SK-N-SH (cell line): Measurements from ENCODE around the gene ALS2CL. TPM values are rescaled to one million over a fixed set of nuclear protein-coding genes. Genes with fewer than 3 reads are reported as not detected.

Experiments used
- CTCF ChIA-PET: fragments of 300-600, 350-600 bp; formaldehyde crosslinking; extraction: SDS; loops from one replicate; lab custom pipeline; 2021; lab: Yijun Ruan, JAX
- POLR2A ChIA-PET: fragments of 350-600 bp; sonication (Branson Sonifier 250); formaldehyde crosslinking; extraction: SDS; loops from one replicate; lab custom pipeline; 2020; ENCODE audit warnings: antibody characterized with exemption, inconsistent platforms; lab: Yijun Ruan, JAX
- DNase-seq: peaks from one replicate; pipeline ENCODE4 v3.0.0; 2012
- H2AFZ ChIP-seq: fragments of 200-600 bp; sonication (generic); 2 replicates; pipeline ENCODE4 v1.8.1; 2016; ENCODE audit warnings: antibody characterized with exemption, mild to moderate bottlenecking, low read depth
- H3F3A ChIP-seq: fragments of 200-600 bp; sonication (generic); replicated peaks from 2 replicates; pipeline ENCODE3; 2016; ENCODE audit warnings: antibody characterized with exemption, mild to moderate bottlenecking; ENCODE audit not compliant: insufficient read depth
- H3K27ac ChIP-seq, 2 experiments: fragments of 200-500 bp in 1 of 2; fragments of 200-600 bp in 1 of 2; sonication (Bioruptor generic) in 1 of 2; sonication (generic), shearing (Covaris generic) in 1 of 2; 2 replicates each; pipeline versions ENCODE4 v1.5.1 to v1.6.1; 2014 to 2016; ENCODE audit warnings: low read depth in 2 of 2, inconsistent platforms in 1 of 2, low read length in 1 of 2, mild to moderate bottlenecking in 1 of 2, mixed read lengths in 1 of 2
- H3K27me3 ChIP-seq: fragments of 200-600 bp; sonication (generic), shearing (Covaris generic); 2 replicates; pipeline ENCODE4 v1.6.1; 2016; ENCODE audit warnings: mixed run types; ENCODE audit not compliant: insufficient read depth
- H3K36me3 ChIP-seq, 2 experiments: fragments of 200-500 bp in 1 of 2; fragments of 200-600 bp in 1 of 2; sonication (Bioruptor generic) in 1 of 2; sonication (generic) in 1 of 2; replicated peaks in 1 of 2; 2 replicates each; pipeline versions ENCODE3 to v1.5.1; 2014 to 2016; ENCODE audit warnings: low read length in 1 of 2, mild to moderate bottlenecking in 1 of 2; ENCODE audit not compliant: insufficient read depth in 2 of 2, control insufficient read depth in 1 of 2
- H3K4me1 ChIP-seq, 2 experiments: fragments of 200-500 bp in 1 of 2; fragments of 200-600 bp in 1 of 2; sonication (Bioruptor generic) in 1 of 2; sonication (generic), shearing (Covaris generic) in 1 of 2; 2 replicates each; pipeline versions ENCODE4 v1.5.1 to v1.6.1; 2014 to 2016; ENCODE audit warnings: low read depth in 1 of 2, low read length in 1 of 2, mixed run types in 1 of 2; ENCODE audit not compliant: insufficient read depth in 2 of 2, control insufficient read depth in 1 of 2
- H3K4me2 ChIP-seq: fragments of 200-600 bp; sonication (generic), shearing (Covaris generic); 2 replicates; pipeline ENCODE4 v1.6.1; 2017; ENCODE audit warnings: mixed run types
- H3K4me3 ChIP-seq, 2 experiments: fragments of 200-500 bp in 1 of 2; fragments of 200-600 bp in 1 of 2; sonication (Bioruptor generic) in 1 of 2; sonication (generic), shearing (Covaris generic) in 1 of 2; 2 replicates each; pipeline versions ENCODE4 v1.5.1 to v1.8.1; 2014 to 2016; ENCODE audit warnings: low read depth in 2 of 2, inconsistent platforms in 1 of 2, low read length in 1 of 2, mild to moderate bottlenecking in 1 of 2, mixed read lengths in 1 of 2, moderate library complexity in 1 of 2
- H3K79me2 ChIP-seq: fragments of 200-600 bp; sonication (generic); 2 replicates; pipeline ENCODE4 v1.8.1; 2017; ENCODE audit warnings: mild to moderate bottlenecking; ENCODE audit not compliant: insufficient read depth
- H3K9ac ChIP-seq: fragments of 200-600 bp; sonication (generic); 2 replicates; pipeline ENCODE4 v1.6.1; 2017; ENCODE audit warnings: mixed run types
- H3K9me2 ChIP-seq: fragments of 200-600 bp; sonication (generic); 2 replicates; pipeline ENCODE4 v1.6.1; 2017; ENCODE audit warnings: mixed run types
- H3K9me3 ChIP-seq: fragments of 200-600 bp; sonication (generic); 2 replicates; pipeline ENCODE4 v1.6.1; 2017; ENCODE audit warnings: mixed run types, mild to moderate bottlenecking, moderate library complexity
- H4K20me1 ChIP-seq: fragments of 200-600 bp; sonication (generic); 2 replicates; pipeline ENCODE4 v1.6.1; 2017; ENCODE audit warnings: mild to moderate bottlenecking, mixed run types; ENCODE audit not compliant: insufficient read depth
- ELF1 ChIP-seq: IDR thresholded peaks from 2 replicates; pipeline ENCODE4 v1.4.0; 2012
- GABPA ChIP-seq: IDR thresholded peaks from 2 replicates; pipeline ENCODE4 v1.4.0; 2012; ENCODE audit warnings: low read depth, mild to moderate bottlenecking
- GATA2 ChIP-seq: sonication (generic); formaldehyde crosslinking; IDR thresholded peaks from 2 replicates; pipeline ENCODE4 v1.5.0; 2020; ENCODE audit warnings: mild to moderate bottlenecking, missing genetic modification reagents
- JUND ChIP-seq: IDR thresholded peaks from 2 replicates; pipeline ENCODE4 v1.4.0; 2012
- NFIC ChIP-seq: IDR thresholded peaks from 2 replicates; pipeline ENCODE4 v1.4.0; 2012; ENCODE audit warnings: borderline replicate concordance
- NRF1 ChIP-seq: IDR thresholded peaks from 2 replicates; pipeline ENCODE4 v1.6.1; 2012; ENCODE audit warnings: low read depth, mild to moderate bottlenecking, low read length
- PBX3 ChIP-seq: IDR thresholded peaks from 2 replicates; pipeline ENCODE4; 2012
- RAD21 ChIP-seq: IDR thresholded peaks from 2 replicates; pipeline ENCODE4 v1.6.1; 2012; ENCODE audit warnings: mild to moderate bottlenecking, low read length
- RCOR1 ChIP-seq: fragments of 150-350 bp; IDR thresholded peaks from 2 replicates; pipeline ENCODE4 v1.6.1; 2017; ENCODE audit warnings: antibody characterized with exemption, low read length
- RFX5 ChIP-seq: IDR thresholded peaks from 2 replicates; pipeline ENCODE4 v1.6.1; 2012; ENCODE audit warnings: mild to moderate bottlenecking, improper control_type of control experiment, low read length
- RXRA ChIP-seq: IDR thresholded peaks from 2 replicates; pipeline ENCODE4 v1.4.0; 2012; ENCODE audit warnings: low read depth, mild to moderate bottlenecking, borderline replicate concordance
- SIN3A ChIP-seq: IDR thresholded peaks from 2 replicates; pipeline ENCODE4 v1.6.1; 2012; ENCODE audit warnings: low read depth, mild to moderate bottlenecking, low read length, moderate library complexity, borderline replicate concordance
- TAF1 ChIP-seq: IDR thresholded peaks from 2 replicates; pipeline ENCODE4 v1.6.1; 2012; ENCODE audit warnings: low read depth, mild to moderate bottlenecking, low read length, moderate library complexity, borderline replicate concordance
- TEAD4 ChIP-seq: IDR thresholded peaks from 2 replicates; pipeline ENCODE4 v1.4.0; 2012; ENCODE audit warnings: mild to moderate bottlenecking, borderline replicate concordance; ENCODE audit not compliant: insufficient read depth
- whole genome bisulfite sequencing: methylation state at CpG from one replicate; pipeline ENCODE4 v1.1.6; 2017; ENCODE audit warnings: low lambda C conversion rate; 5-methylcytosine and 5-hydroxymethylcytosine counted together
- polyA plus RNA-seq, 3 experiments: library from polyadenylated mRNA; depleted of rRNA; stranded (reverse); fragments of >200 nt; gene quantifications; 2 replicates each; pipeline ENCODE4 v1.2.3, GENCODE V29; 2012
- TF ChIP-seq, protein P1 (sequence below): IDR thresholded peaks from 2 replicates; pipeline ENCODE4 v1.6.1; 2012; ENCODE audit warnings: mild to moderate bottlenecking, low read depth, low read length, moderate library complexity
- TF ChIP-seq, protein P2 (sequence below): IDR thresholded peaks from 2 replicates; pipeline ENCODE4 v1.4.0; 2012; ENCODE audit warnings: low read depth, borderline replicate concordance

The ALS2CL gene
- polyA plus RNA-seq, 1 of the 3 experiments (the other 2 are of a cell fraction) = 0.18 TPM

DNA sequence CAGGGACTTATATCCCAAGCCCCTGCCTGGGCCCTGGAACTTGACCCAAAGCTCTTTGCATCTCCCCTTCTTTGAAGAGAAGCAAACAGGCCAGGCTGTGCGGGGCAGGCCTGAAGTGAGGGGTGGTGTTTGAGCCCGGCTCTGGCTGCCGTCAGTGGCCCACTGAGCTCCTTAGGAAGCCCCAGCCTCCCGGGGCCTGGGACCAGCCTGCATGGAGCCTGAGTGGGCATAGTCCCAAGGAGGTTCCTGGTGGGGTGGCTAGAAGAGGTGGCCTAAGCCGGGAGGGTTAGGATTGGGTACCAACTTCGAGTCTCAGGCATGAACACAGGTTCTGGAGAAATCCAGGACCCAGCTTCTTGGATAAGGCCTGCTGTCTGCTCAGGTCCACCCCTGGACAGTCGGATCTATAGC, 14.1 kb upstream of the ALS2CL start:
- no peaks in the 10 kb centered on the region for H3F3A ChIP-seq
- H3K27me3 ChIP-seq = peaks cover under 1% of the 10 kb centered on the region; the same call in 1 of the 2 replicates
- DNase-seq = no peak
- H3K79me2 ChIP-seq = no peaks in the 10 kb centered on the region
- POLR2A ChIA-PET = no interaction called here
- TF ChIP-seq RCOR1 (no peak), PBX3 (no peak), TEAD4 (no peak)
- TF ChIP-seq, all 33 proteins: peak for 0
- H3K27ac ChIP-seq = no peak overlapping the region
- CTCF ChIA-PET = interaction anchor here (0.7 to 5.6 kb wide), 8 partner anchors 138 to 292 kb away, joined by 3 to 48 read pairs (median 16); partner anchors contain the start of gene MYL3
- no peak overlapping the region for H3K4me3 ChIP-seq
- H3K9me2 ChIP-seq = no peaks in the 10 kb centered on the region
- peaks cover 0 to 14% of the 10 kb centered on the region in 2 experiments; a peak in 1 of 4 replicates for H3K4me1 ChIP-seq
- no peak overlapping the region for H2AFZ ChIP-seq
- no peak overlapping the region for H3K4me2 ChIP-seq
- no peaks in the 10 kb centered on the region for H4K20me1 ChIP-seq
- no peak overlapping the region for H3K9ac ChIP-seq
- H3K36me3 ChIP-seq = no peaks in the 10 kb centered on the region
- H3K9me3 ChIP-seq = no peaks in the 10 kb centered on the region
- WGBS = 68% methylated on average over 6 of the region's 7 CpGs

DNA sequence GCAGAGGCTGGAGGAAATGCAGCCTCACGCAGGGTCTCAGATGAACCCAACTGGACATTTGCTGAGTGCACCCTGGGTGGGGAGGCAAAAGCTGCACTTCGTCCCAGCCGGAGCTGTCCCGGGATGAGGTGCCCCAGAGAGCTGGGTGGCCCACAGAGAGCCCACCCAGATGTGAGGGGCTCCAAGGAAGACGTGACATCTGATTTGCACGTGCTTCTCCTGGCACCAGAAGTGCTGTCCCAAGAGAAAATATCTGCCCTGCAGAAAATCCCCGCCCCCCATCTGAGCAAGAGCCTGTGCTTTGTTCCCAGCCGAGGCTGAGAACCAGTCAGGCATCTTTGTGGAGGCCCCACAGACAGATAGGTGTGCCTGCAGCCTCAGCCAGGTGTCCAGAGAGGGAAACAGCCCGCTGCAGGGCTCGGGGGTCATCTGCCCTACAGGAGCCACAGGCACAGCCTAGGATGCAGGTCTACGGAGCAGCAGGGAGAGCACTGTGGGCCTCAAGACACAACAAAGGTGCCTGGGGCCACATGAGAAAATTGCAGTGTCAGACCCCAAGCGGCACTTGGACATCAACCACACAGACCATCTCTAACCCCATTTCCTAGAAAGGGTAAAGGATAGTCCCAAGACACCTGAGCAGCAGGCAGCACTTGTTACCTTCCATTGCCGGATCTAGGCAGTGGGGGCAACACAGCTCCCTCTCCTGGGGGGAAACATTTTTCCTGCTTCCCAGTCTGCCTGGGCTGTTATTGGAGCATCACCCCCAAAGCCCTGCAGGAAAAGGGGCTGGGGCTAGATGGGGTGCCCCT, 13.5 kb upstream of the ALS2CL start:
- POLR2A ChIA-PET = no interaction called here
- no peaks in the 10 kb centered on the region for H3K9me2 ChIP-seq
- no peak for DNase-seq
- CTCF ChIA-PET = interaction anchor here (0.7 to 5.6 kb wide), 11 partner anchors 8 to 218 kb away, joined by 3 to 48 read pairs (median 14); partner anchors contain the start of gene MYL3
- 85% methylated on average over 7 of the region's 13 CpGs for WGBS
- peaks cover 7% of the 10 kb centered on the region for H3K27me3 ChIP-seq
- no peaks in the 10 kb centered on the region for H3K36me3 ChIP-seq
- H2AFZ ChIP-seq = no peak overlapping the region
- H3K4me1 ChIP-seq = peaks cover 0 to 20% of the 10 kb centered on the region in 2 experiments; a peak in 1 of 4 replicates
- no peak overlapping the region for H3K4me3 ChIP-seq
- no peaks in the 10 kb centered on the region for H4K20me1 ChIP-seq
- no peaks in the 10 kb centered on the region for H3K9me3 ChIP-seq
- TF ChIP-seq GATA2 (no peak), RAD21 (no peak), SIN3A (no peak), ELF1 (no peak), GABPA (no peak), RFX5 (no peak), TEAD4 (no peak), NRF1 (no peak), JUND (no peak), TAF1 (no peak), RXRA (no peak), NFIC (no peak)
- TF ChIP-seq, protein P1, sequence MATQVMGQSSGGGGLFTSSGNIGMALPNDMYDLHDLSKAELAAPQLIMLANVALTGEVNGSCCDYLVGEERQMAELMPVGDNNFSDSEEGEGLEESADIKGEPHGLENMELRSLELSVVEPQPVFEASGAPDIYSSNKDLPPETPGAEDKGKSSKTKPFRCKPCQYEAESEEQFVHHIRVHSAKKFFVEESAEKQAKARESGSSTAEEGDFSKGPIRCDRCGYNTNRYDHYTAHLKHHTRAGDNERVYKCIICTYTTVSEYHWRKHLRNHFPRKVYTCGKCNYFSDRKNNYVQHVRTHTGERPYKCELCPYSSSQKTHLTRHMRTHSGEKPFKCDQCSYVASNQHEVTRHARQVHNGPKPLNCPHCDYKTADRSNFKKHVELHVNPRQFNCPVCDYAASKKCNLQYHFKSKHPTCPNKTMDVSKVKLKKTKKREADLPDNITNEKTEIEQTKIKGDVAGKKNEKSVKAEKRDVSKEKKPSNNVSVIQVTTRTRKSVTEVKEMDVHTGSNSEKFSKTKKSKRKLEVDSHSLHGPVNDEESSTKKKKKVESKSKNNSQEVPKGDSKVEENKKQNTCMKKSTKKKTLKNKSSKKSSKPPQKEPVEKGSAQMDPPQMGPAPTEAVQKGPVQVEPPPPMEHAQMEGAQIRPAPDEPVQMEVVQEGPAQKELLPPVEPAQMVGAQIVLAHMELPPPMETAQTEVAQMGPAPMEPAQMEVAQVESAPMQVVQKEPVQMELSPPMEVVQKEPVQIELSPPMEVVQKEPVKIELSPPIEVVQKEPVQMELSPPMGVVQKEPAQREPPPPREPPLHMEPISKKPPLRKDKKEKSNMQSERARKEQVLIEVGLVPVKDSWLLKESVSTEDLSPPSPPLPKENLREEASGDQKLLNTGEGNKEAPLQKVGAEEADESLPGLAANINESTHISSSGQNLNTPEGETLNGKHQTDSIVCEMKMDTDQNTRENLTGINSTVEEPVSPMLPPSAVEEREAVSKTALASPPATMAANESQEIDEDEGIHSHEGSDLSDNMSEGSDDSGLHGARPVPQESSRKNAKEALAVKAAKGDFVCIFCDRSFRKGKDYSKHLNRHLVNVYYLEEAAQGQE = no peak
- TF ChIP-seq, protein P2, sequence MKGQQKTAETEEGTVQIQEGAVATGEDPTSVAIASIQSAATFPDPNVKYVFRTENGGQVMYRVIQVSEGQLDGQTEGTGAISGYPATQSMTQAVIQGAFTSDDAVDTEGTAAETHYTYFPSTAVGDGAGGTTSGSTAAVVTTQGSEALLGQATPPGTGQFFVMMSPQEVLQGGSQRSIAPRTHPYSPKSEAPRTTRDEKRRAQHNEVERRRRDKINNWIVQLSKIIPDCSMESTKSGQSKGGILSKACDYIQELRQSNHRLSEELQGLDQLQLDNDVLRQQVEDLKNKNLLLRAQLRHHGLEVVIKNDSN = no peak
- no peak overlapping the region for H3K9ac ChIP-seq
- no peak overlapping the region for H3K27ac ChIP-seq
- no peaks in the 10 kb centered on the region for H3F3A ChIP-seq
- H3K79me2 ChIP-seq = no peaks in the 10 kb centered on the region
- H3K4me2 ChIP-seq = no peak overlapping the region
